ENCODE measurements around the gene POSTN.
"Not testable (repeated sequence)": the region's sequence is repeated elsewhere in the genome, so short reads cannot be mapped to it uniquely, and the experiment has no call there.

Gene POSTN

DNA sequence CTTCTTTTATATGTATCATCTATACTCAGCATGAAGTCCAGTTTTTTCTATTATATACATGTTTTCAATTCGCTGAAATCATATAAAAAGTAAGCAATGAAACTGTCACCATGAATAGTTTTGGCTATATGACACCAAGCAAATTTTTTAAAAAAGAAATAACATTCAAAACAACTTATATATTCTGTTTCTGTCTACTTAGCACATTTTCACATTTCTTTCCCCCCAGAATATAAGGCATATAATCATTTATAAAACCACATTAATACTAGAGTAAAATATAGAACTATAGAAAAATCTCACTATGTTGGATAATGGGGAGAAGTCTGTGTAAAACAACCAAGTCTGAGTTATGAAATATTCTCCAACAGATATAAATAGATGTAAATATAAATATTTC lies 33.1 kb downstream of the POSTN start:
- no peak overlapping the region for H3K23ac ChIP-seq (ENCODE audit: low read length)
- no peak overlapping the region for H2BK12ac ChIP-seq (ENCODE audit: low read length)
- H3K14ac ChIP-seq (ENCODE audit: low read length): no peak overlapping the region
- no peaks in the 10 kb centered on the region for H3K79me2 ChIP-seq (ENCODE audit: control insufficient read depth, insufficient read depth, low read length, poor library complexity)
- no peaks in the 10 kb centered on the region for H3K4me1 ChIP-seq (ENCODE audit: control insufficient read depth in 1 of 2, insufficient read depth in 2 of 2, low read length in 2 of 2)
- no peak overlapping the region for H4K12ac ChIP-seq (ENCODE audit: low read depth, low read length)
- no peak overlapping the region for H2BK120ac ChIP-seq (ENCODE audit: insufficient read depth, low read length, poor library complexity)
- H3K4me2 ChIP-seq (ENCODE audit: low read length): no peak overlapping the region
- H3K36me3 ChIP-seq (ENCODE audit: control insufficient read depth in 1 of 2, insufficient read depth in 2 of 2, low read length in 2 of 2): no peaks in the 10 kb centered on the region
- H2AFZ ChIP-seq (ENCODE audit: insufficient read depth, low read length, poor library complexity): no peak overlapping the region
- H3K79me1 ChIP-seq (ENCODE audit: low read length): no peaks in the 10 kb centered on the region
- H3K9ac ChIP-seq (ENCODE audit: low read length): no peak overlapping the region
- H3K4ac ChIP-seq (ENCODE audit: low read depth, low read length): no peak overlapping the region
- DNase-seq: no peak
- WGBS (ENCODE audit: extremely low coverage, insufficient coverage, insufficient read length): no CpG with 5 or more reads among the region's 1 CpG
- H3K4me3 ChIP-seq (ENCODE audit: low read depth, low read length): no peak overlapping the region
- no peaks in the 10 kb centered on the region for H3K27me3 ChIP-seq (ENCODE audit: insufficient read depth, low read length)
- no peak overlapping the region for H2AK5ac ChIP-seq (ENCODE audit: low read length)
- no peak overlapping the region for H3K27ac ChIP-seq (ENCODE audit: low read depth, low read length)
- H3K18ac ChIP-seq (ENCODE audit: low read length): no peak overlapping the region
- H2BK5ac ChIP-seq (ENCODE audit: low read depth, low read length, poor library complexity): no peak overlapping the region
- H4K91ac ChIP-seq (ENCODE audit: low read depth, low read length): no peak overlapping the region
- no peak overlapping the region for H4K8ac ChIP-seq (ENCODE audit: low read depth, low read length)
- no peaks in the 10 kb centered on the region for H3K9me3 ChIP-seq (ENCODE audit: insufficient read depth, low read depth, low read length)

GRCh38 chr13:37561031-37561430 lies 37.5 kb downstream of the POSTN start:
- Histone ChIP-seq H2AFZ (ENCODE audit: insufficient read depth, low read length, poor library complexity) (no peak overlapping the region), H3K4me2 (ENCODE audit: low read length) (no peak overlapping the region), H3K23ac (ENCODE audit: low read length) (no peak overlapping the region), H3K18ac (ENCODE audit: low read length) (no peak overlapping the region), H2BK120ac (ENCODE audit: insufficient read depth, low read length, poor library complexity) (no peak overlapping the region), H4K91ac (ENCODE audit: low read depth, low read length) (no peak overlapping the region), H3K79me1 (ENCODE audit: low read length) (no peaks in the 10 kb centered on the region), H2BK5ac (ENCODE audit: low read depth, low read length, poor library complexity) (no peak overlapping the region), H3K27me3 (ENCODE audit: insufficient read depth, low read length) (no peaks in the 10 kb centered on the region), H3K36me3 (ENCODE audit: control insufficient read depth in 1 of 2, insufficient read depth in 2 of 2, low read length in 2 of 2) (no peaks in the 10 kb centered on the region), H2BK12ac (ENCODE audit: low read length) (no peak overlapping the region), H3K14ac (ENCODE audit: low read length) (no peak overlapping the region), H3K9me3 (ENCODE audit: insufficient read depth, low read depth, low read length) (no peaks in the 10 kb centered on the region), H3K79me2 (ENCODE audit: control insufficient read depth, insufficient read depth, low read length, poor library complexity) (no peaks in the 10 kb centered on the region), H3K27ac (ENCODE audit: low read depth, low read length) (no peak overlapping the region), H3K4ac (ENCODE audit: low read depth, low read length) (no peak overlapping the region), H4K12ac (ENCODE audit: low read depth, low read length) (no peak overlapping the region), H3K4me3 (ENCODE audit: low read depth, low read length) (no peak overlapping the region), H3K9ac (ENCODE audit: low read length) (no peak overlapping the region), H2AK5ac (ENCODE audit: low read length) (no peak overlapping the region), H4K8ac (ENCODE audit: low read depth, low read length) (no peak overlapping the region), H3K4me1 (ENCODE audit: control insufficient read depth in 1 of 2, insufficient read depth in 2 of 2, low read length in 2 of 2) (no peaks in the 10 kb centered on the region)
- DNase-seq: peak; percentile 36 to 37
- WGBS (ENCODE audit: extremely low coverage, insufficient coverage, insufficient read length): no CpG with 5 or more reads among the region's 2 CpGs

- WGBS (ENCODE audit: extremely low coverage, insufficient coverage, insufficient read length): no CpG with 5 or more reads among the region's 3 CpGs
- Histone ChIP-seq H2AFZ (ENCODE audit: insufficient read depth, low read length, poor library complexity) (no peak overlapping the region), H3K27ac (ENCODE audit: low read depth, low read length) (no peak overlapping the region), H3K4me3 (ENCODE audit: low read depth, low read length) (no peak overlapping the region), H2BK5ac (ENCODE audit: low read depth, low read length, poor library complexity) (no peak overlapping the region), H3K4me2 (ENCODE audit: low read length) (no peak overlapping the region), H3K23ac (ENCODE audit: low read length) (no peak overlapping the region), H4K91ac (ENCODE audit: low read depth, low read length) (no peak overlapping the region), H3K4ac (ENCODE audit: low read depth, low read length) (no peak overlapping the region), H3K4me1 (ENCODE audit: control insufficient read depth in 1 of 2, insufficient read depth in 2 of 2, low read length in 2 of 2) (no peaks in the 10 kb centered on the region), H3K14ac (ENCODE audit: low read length) (no peak overlapping the region), H2BK120ac (ENCODE audit: insufficient read depth, low read length, poor library complexity) (no peak overlapping the region), H3K27me3 (ENCODE audit: insufficient read depth, low read length) (no peaks in the 10 kb centered on the region), H3K79me1 (ENCODE audit: low read length) (no peaks in the 10 kb centered on the region), H3K79me2 (ENCODE audit: control insufficient read depth, insufficient read depth, low read length, poor library complexity) (no peaks in the 10 kb centered on the region), H4K12ac (ENCODE audit: low read depth, low read length) (no peak overlapping the region), H2AK5ac (ENCODE audit: low read length) (no peak overlapping the region), H3K18ac (ENCODE audit: low read length) (no peak overlapping the region), H2BK12ac (ENCODE audit: low read length) (no peak overlapping the region), H3K9ac (ENCODE audit: low read length) (no peak overlapping the region), H3K9me3 (ENCODE audit: insufficient read depth, low read depth, low read length) (no peaks in the 10 kb centered on the region), H3K36me3 (ENCODE audit: control insufficient read depth in 1 of 2, insufficient read depth in 2 of 2, low read length in 2 of 2) (no peaks in the 10 kb centered on the region), H4K8ac (ENCODE audit: low read depth, low read length) (no peak overlapping the region)
- no peak for DNase-seq
Measured at GRCh38 chr13:37560526-37560925, 38.0 kb downstream of the POSTN start.

DNA sequence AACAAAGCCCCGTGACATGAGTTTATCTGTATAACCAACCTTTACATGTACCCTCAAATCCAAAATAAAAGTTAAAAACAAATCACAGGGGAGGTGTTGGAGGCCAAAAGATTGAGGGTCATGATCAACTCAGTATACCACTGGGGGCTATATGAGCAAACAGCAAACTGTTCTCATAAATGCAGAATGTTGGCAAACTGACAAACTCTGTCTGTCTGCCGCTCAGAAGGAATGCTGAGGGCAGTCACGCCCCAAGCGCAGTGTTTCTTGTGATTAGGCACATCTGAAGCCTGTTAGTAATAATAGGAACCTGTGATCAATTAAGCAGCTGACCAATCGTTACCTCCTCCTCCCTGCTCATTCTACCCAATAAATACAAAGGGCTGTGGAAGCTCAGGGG lies 39.8 kb downstream of the POSTN start:
- H3K79me2 ChIP-seq (ENCODE audit: control insufficient read depth, insufficient read depth, low read length, poor library complexity); H3K4me3 ChIP-seq (ENCODE audit: low read depth, low read length); H3K23ac ChIP-seq (ENCODE audit: low read length); H3K4ac ChIP-seq (ENCODE audit: low read depth, low read length); H2BK5ac ChIP-seq (ENCODE audit: low read depth, low read length, poor library complexity); H2AFZ ChIP-seq (ENCODE audit: insufficient read depth, low read length, poor library complexity); H3K4me2 ChIP-seq (ENCODE audit: low read length); H4K12ac ChIP-seq (ENCODE audit: low read depth, low read length); H3K4me1 ChIP-seq (ENCODE audit: control insufficient read depth in 1 of 2, insufficient read depth in 2 of 2, low read length in 2 of 2); H4K8ac ChIP-seq (ENCODE audit: low read depth, low read length); H4K91ac ChIP-seq (ENCODE audit: low read depth, low read length); H3K9me3 ChIP-seq (ENCODE audit: insufficient read depth, low read depth, low read length); H2BK12ac ChIP-seq (ENCODE audit: low read length); H3K27me3 ChIP-seq (ENCODE audit: insufficient read depth, low read length); H3K14ac ChIP-seq (ENCODE audit: low read length); H3K27ac ChIP-seq (ENCODE audit: low read depth, low read length); H3K36me3 ChIP-seq (ENCODE audit: control insufficient read depth in 1 of 2, insufficient read depth in 2 of 2, low read length in 2 of 2); H3K9ac ChIP-seq (ENCODE audit: low read length); H2AK5ac ChIP-seq (ENCODE audit: low read length); H3K79me1 ChIP-seq (ENCODE audit: low read length); H3K18ac ChIP-seq (ENCODE audit: low read length); H2BK120ac ChIP-seq (ENCODE audit: insufficient read depth, low read length, poor library complexity): not testable (repeated sequence)
- DNase-seq: peak in 1 of 2 donors; percentile 2
- no CpG with 5 or more reads among the region's 5 CpGs for WGBS (ENCODE audit: extremely low coverage, insufficient coverage, insufficient read length)
